HG03196 (cell line): Measurements from ENCODE around the gene CA4.

Experiments
- ATAC-seq: cut with Tn5 transposase; IDR thresholded peaks from one replicate; pipeline ENCODE4 v1.9.1; 2021; ENCODE audit not compliant: unreplicated experiment

CA4 gene

GRCh38 chr17:60154616-60155426 is 5.0 kb downstream of the CA4 start:
- ATAC-seq, result no peak

GRCh38 chr17:60155427-60155814 is 5.6 kb downstream of the CA4 start:
- no peak for ATAC-seq

- no peak for ATAC-seq
Observed at GRCh38 chr17:60155815-60156214, 6.0 kb downstream of the CA4 start.

GRCh38 chr17:60156746-60157145 is 7.0 kb downstream of the CA4 start:
- ATAC-seq, result no peak

GRCh38 chr17:60157487-60158040 is 7.8 kb downstream of the CA4 start:
- ATAC-seq, result no peak

- no peak for ATAC-seq
Observed at GRCh38 chr17:60158751-60159478, 9.1 kb downstream of the CA4 start.

- ATAC-seq, result no peak
Observed at GRCh38 chr17:60159479-60159866, 9.7 kb downstream of the CA4 start.

GRCh38 chr17:60160829-60161501 is 11.2 kb downstream of the CA4 start:
- no peak for ATAC-seq

GRCh38 chr17:60161598-60162330 is 12.0 kb downstream of the CA4 start:
- ATAC-seq, result no peak

- no peak for ATAC-seq
Observed at GRCh38 chr17:60163108-60163784, 13.5 kb downstream of the CA4 start.

- ATAC-seq, result no peak
Observed at GRCh38 chr17:60164164-60164563, 14.4 kb downstream of the CA4 start.

GRCh38 chr17:60164697-60165096 is 14.9 kb downstream of the CA4 start:
- ATAC-seq, result no peak

- no peak for ATAC-seq
Observed at GRCh38 chr17:60165223-60165622, 15.4 kb downstream of the CA4 start.

GRCh38 chr17:60165971-60166370 is 16.2 kb downstream of the CA4 start:
- ATAC-seq, result no peak

- ATAC-seq, result no peak
Observed at GRCh38 chr17:60167065-60167741, 17.4 kb downstream of the CA4 start.

GRCh38 chr17:60168654-60169053 is 18.9 kb downstream of the CA4 start:
- ATAC-seq, result no peak

- ATAC-seq, result no peak
Observed at GRCh38 chr17:60169921-60170817, 20.4 kb downstream of the CA4 start.

GRCh38 chr17:60170835-60171752 is 21.3 kb downstream of the CA4 start:
- ATAC-seq, result no peak
